ENCODE results near the gene DOCK4. TPM values are rescaled to one million over a fixed set of nuclear protein-coding genes. Genes with fewer than 3 reads are reported as not detected.

The DOCK4 gene
- total RNA-seq, 1 experiment from 2014 or later = 0.30 TPM

GRCh38 chr7:111887734-111888133 is 318.5 kb downstream of the DOCK4 start:
- no peaks in the 10 kb centered on the region for H3K36me3 ChIP-seq
- no peak overlapping the region for H3K4me3 ChIP-seq
- no peak for DNase-seq
- H3K27me3 ChIP-seq = no peaks in the 10 kb centered on the region
- no peaks in the 10 kb centered on the region for H3K9me3 ChIP-seq

GRCh38 chr7:111886233-111886632 is 320.0 kb downstream of the DOCK4 start:
- DNase-seq = no peak
- Histone ChIP-seq H3K36me3 (no peaks in the 10 kb centered on the region), H3K27me3 (no peaks in the 10 kb centered on the region), H3K4me3 (no peak overlapping the region), H3K9me3 (no peaks in the 10 kb centered on the region)

- Histone ChIP-seq H3K27me3 (no peaks in the 10 kb centered on the region), H3K9me3 (no peaks in the 10 kb centered on the region), H3K4me3 (no peak overlapping the region), H3K36me3 (no peaks in the 10 kb centered on the region)
- no peak for DNase-seq
Measured at GRCh38 chr7:111883241-111883640, 323.0 kb downstream of the DOCK4 start.

GRCh38 chr7:111878785-111879184 is 327.4 kb downstream of the DOCK4 start:
- H3K36me3 ChIP-seq = no peaks in the 10 kb centered on the region
- DNase-seq = no peak
- H3K27me3 ChIP-seq = no peaks in the 10 kb centered on the region
- no peaks in the 10 kb centered on the region for H3K9me3 ChIP-seq
- no peak overlapping the region for H3K4me3 ChIP-seq

- Histone ChIP-seq H3K36me3 (no peaks in the 10 kb centered on the region), H3K4me3 (no peak overlapping the region)
- no peak for DNase-seq
Measured at GRCh38 chr7:111877931-111878330, 328.3 kb downstream of the DOCK4 start.

GRCh38 chr7:111873963-111874690 is 332.1 kb downstream of the DOCK4 start:
- no peak for DNase-seq
- Histone ChIP-seq H3K4me3 (no peak overlapping the region), H3K27me3 (no peaks in the 10 kb centered on the region), H3K9me3 (no peaks in the 10 kb centered on the region), H3K36me3 (no peaks in the 10 kb centered on the region)

More at GRCh38 chr7:111877931-111878330, 328.3 kb downstream of the DOCK4 start:
- Histone ChIP-seq H3K9me3 (no peaks in the 10 kb centered on the region), H3K27me3 (no peaks in the 10 kb centered on the region)

- Histone ChIP-seq H3K27me3 (no peaks in the 10 kb centered on the region), H3K4me3 (no peak overlapping the region), H3K36me3 (no peaks in the 10 kb centered on the region), H3K9me3 (no peaks in the 10 kb centered on the region)
- DNase-seq = no peak
Measured at GRCh38 chr7:111873326-111873646, 332.9 kb downstream of the DOCK4 start.

GRCh38 chr7:111872450-111873325 is 333.5 kb downstream of the DOCK4 start:
- no peaks in the 10 kb centered on the region for H3K36me3 ChIP-seq
- H3K27me3 ChIP-seq = no peaks in the 10 kb centered on the region

GRCh38 chr7:111871283-111871682 is 334.9 kb downstream of the DOCK4 start:
- Histone ChIP-seq H3K9me3 (no peaks in the 10 kb centered on the region), H3K27me3 (no peaks in the 10 kb centered on the region), H3K4me3 (no peak overlapping the region), H3K36me3 (no peaks in the 10 kb centered on the region)
- DNase-seq = no peak

More at GRCh38 chr7:111872450-111873325, 333.5 kb downstream of the DOCK4 start:
- Histone ChIP-seq H3K9me3 (no peaks in the 10 kb centered on the region), H3K4me3 (no peak overlapping the region)
- no peak for DNase-seq

- Histone ChIP-seq H3K27me3 (no peaks in the 10 kb centered on the region), H3K36me3 (no peaks in the 10 kb centered on the region), H3K4me3 (no peak overlapping the region), H3K9me3 (no peaks in the 10 kb centered on the region)
- no peak for DNase-seq
Measured at GRCh38 chr7:111869280-111869679, 336.9 kb downstream of the DOCK4 start.

- Histone ChIP-seq H3K9me3 (no peaks in the 10 kb centered on the region), H3K4me3 (no peak overlapping the region), H3K36me3 (no peaks in the 10 kb centered on the region), H3K27me3 (no peaks in the 10 kb centered on the region)
- DNase-seq = no peak
Measured at GRCh38 chr7:111867348-111867931, 338.8 kb downstream of the DOCK4 start.

GRCh38 chr7:111866787-111867186 is 339.4 kb downstream of the DOCK4 start:
- Histone ChIP-seq H3K27me3 (no peaks in the 10 kb centered on the region), H3K9me3 (no peaks in the 10 kb centered on the region), H3K4me3 (no peak overlapping the region), H3K36me3 (no peaks in the 10 kb centered on the region)
- no peak for DNase-seq

GRCh38 chr7:111865430-111865829 is 340.8 kb downstream of the DOCK4 start:
- Histone ChIP-seq H3K9me3 (no peaks in the 10 kb centered on the region), H3K36me3 (no peaks in the 10 kb centered on the region), H3K4me3 (no peak overlapping the region), H3K27me3 (no peaks in the 10 kb centered on the region)
- DNase-seq = no peak

GRCh38 chr7:111864291-111864976 is 341.8 kb downstream of the DOCK4 start:
- H3K4me3 ChIP-seq = no peak overlapping the region
- H3K36me3 ChIP-seq = no peaks in the 10 kb centered on the region
- no peaks in the 10 kb centered on the region for H3K9me3 ChIP-seq
- DNase-seq = no peak
- H3K27me3 ChIP-seq = no peaks in the 10 kb centered on the region

- Histone ChIP-seq H3K4me3 (no peak overlapping the region), H3K36me3 (no peaks in the 10 kb centered on the region), H3K27me3 (no peaks in the 10 kb centered on the region), H3K9me3 (no peaks in the 10 kb centered on the region)
- DNase-seq = no peak
Measured at GRCh38 chr7:111863269-111863668, 342.9 kb downstream of the DOCK4 start.

GRCh38 chr7:111860248-111860647 is 346.0 kb downstream of the DOCK4 start:
- Histone ChIP-seq H3K9me3 (no peaks in the 10 kb centered on the region), H3K27me3 (no peaks in the 10 kb centered on the region), H3K36me3 (no peaks in the 10 kb centered on the region), H3K4me3 (no peak overlapping the region)
- no peak for DNase-seq

- Histone ChIP-seq H3K9me3 (no peaks in the 10 kb centered on the region), H3K36me3 (no peaks in the 10 kb centered on the region), H3K4me3 (no peak overlapping the region), H3K27me3 (no peaks in the 10 kb centered on the region)
- DNase-seq = no peak
Measured at GRCh38 chr7:111858331-111858730, 347.9 kb downstream of the DOCK4 start.

All from MG63 (cell line).